Large intestine (tissue), 3 donors: ENCODE results near the gene LARP1. TPM values are rescaled to one million over a fixed set of nuclear protein-coding genes. Genes with fewer than 3 reads are reported as not detected.

Experiments used
- DNase-seq, 2 donors: peaks; one replicate each; pipeline versions ENCODE4 v3.0.0 to v3.0.0-alpha.2; 2013
- H3K27ac ChIP-seq: one replicate; pipeline ENCODE4 v1.5.1; 2013; ENCODE audit warnings: low read length
- H3K27me3 ChIP-seq: 2 replicates; pipeline ENCODE4 v1.6.1; 2013; ENCODE audit warnings: low read length; ENCODE audit not compliant: control insufficient read depth, insufficient read depth
- H3K36me3 ChIP-seq: 2 replicates; pipeline ENCODE4 v1.6.1; 2013; ENCODE audit warnings: low read length; ENCODE audit not compliant: control insufficient read depth, insufficient read depth
- H3K4me1 ChIP-seq: one replicate; pipeline ENCODE4 v1.6.1; 2013; ENCODE audit warnings: low read length; ENCODE audit not compliant: control insufficient read depth, insufficient read depth
- H3K4me3 ChIP-seq: one replicate; pipeline ENCODE4 v1.5.1; 2013; ENCODE audit warnings: low read length
- H3K9me3 ChIP-seq: one replicate; pipeline ENCODE4 v1.6.1; 2013; ENCODE audit warnings: mild to moderate bottlenecking, low read depth, low read length, moderate library complexity; ENCODE audit not compliant: control insufficient read depth
- WGBS: methylation state at CpG from one replicate; pipeline ENCODE4 v1.1.5; 2013; ENCODE audit warnings: low lambda C conversion rate; ENCODE audit not compliant: insufficient coverage; 5-methylcytosine and 5-hydroxymethylcytosine counted together
- polyA plus RNA-seq: library from polyadenylated mRNA; unstranded; fragments of 120-200 nt; gene quantifications from one replicate; pipeline ENCODE4 v1.2.1, GENCODE V29; 2013

LARP1 gene
- polyA plus RNA-seq, 1 donor = 113 TPM

DNA sequence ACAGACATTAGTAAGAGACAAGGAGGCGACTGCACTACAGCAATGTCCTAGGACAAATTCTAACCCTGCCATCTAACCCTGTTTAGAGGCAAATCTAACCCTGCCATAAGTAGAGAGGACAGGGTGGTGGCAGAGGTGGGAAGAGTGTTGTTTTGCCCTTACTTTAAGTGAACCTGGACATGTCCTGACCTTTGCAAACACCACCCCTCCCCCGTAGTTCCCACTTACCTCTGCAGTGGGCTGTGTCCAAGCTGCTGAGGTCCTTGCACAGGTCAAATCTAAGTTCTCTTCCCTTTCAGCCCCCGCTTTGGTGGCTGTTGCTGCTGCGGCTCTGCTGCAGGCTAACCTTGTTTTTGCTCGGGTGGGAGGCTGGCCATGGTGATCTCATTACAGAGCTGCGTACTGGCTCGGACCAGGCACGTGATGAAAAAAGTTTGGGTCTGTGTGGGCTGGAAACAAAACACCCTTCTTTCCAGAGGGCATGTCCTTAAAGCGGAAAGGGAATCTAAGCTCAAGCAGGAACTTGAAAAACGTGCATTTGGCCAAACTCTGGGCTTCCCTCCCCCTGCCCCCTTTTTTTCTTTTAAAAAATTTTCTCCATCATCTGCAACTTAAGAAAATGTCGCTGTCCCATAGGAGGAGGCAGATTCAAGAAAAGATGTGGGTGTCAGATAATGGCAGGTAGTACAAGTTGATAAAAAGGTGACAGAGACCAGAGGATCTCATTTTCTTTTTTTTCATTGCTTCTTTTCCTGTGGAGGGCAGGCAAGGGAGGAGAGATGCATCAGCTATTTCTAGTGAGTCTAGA is 95.3 kb downstream of the LARP1 start, which contains the start of gene FAXDC2:
TSS of gene FAXDC2 (minus strand) at position 349 of the 808 bp plus-strand sequence. CDS start 12,425 bp downstream, outside the sequence.
- H3K27ac ChIP-seq = peak within 1 kb of the TSS; percentile 53
- H3K36me3 ChIP-seq = no peaks in the 10 kb centered on the region
- peak; percentile 29 to 59 for DNase-seq
- H3K9me3 ChIP-seq = no peaks in the 10 kb centered on the region
- peaks cover 3% of the 10 kb centered on the region for H3K4me1 ChIP-seq
- peak within 1 kb of the TSS; percentile 39 for H3K4me3 ChIP-seq
- 80% methylated on average over 1 of the region's 11 CpGs for WGBS
- no peaks in the 10 kb centered on the region for H3K27me3 ChIP-seq

DNA sequence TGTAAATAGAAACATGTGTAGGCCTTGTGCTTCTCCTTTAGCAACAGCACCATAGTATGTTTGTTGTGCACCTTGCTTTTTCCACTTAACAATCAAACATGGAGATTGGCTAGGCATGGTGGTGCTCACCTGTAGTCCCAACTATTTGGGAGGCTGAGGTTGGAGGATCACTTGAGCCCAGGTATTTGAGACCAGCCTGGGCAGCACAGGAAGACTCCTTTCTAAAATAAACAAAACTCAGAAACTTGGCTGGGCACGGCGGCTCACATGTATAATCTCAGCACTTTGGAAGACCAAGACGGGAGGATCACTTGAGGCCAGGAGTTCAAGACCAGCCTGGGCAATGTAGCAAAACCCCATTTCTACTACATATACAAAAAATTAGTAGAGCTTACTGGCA is 96.2 kb downstream of the LARP1 start:
- peaks cover 3% of the 10 kb centered on the region for H3K4me1 ChIP-seq
- H3K27ac ChIP-seq = no peak overlapping the region
- H3K36me3 ChIP-seq = no peaks in the 10 kb centered on the region
- H3K4me3 ChIP-seq = no peak overlapping the region
- H3K9me3 ChIP-seq = no peaks in the 10 kb centered on the region
- no CpG with 5 or more reads among the region's 3 CpGs for WGBS
- DNase-seq = no peak
- H3K27me3 ChIP-seq = no peaks in the 10 kb centered on the region

DNA sequence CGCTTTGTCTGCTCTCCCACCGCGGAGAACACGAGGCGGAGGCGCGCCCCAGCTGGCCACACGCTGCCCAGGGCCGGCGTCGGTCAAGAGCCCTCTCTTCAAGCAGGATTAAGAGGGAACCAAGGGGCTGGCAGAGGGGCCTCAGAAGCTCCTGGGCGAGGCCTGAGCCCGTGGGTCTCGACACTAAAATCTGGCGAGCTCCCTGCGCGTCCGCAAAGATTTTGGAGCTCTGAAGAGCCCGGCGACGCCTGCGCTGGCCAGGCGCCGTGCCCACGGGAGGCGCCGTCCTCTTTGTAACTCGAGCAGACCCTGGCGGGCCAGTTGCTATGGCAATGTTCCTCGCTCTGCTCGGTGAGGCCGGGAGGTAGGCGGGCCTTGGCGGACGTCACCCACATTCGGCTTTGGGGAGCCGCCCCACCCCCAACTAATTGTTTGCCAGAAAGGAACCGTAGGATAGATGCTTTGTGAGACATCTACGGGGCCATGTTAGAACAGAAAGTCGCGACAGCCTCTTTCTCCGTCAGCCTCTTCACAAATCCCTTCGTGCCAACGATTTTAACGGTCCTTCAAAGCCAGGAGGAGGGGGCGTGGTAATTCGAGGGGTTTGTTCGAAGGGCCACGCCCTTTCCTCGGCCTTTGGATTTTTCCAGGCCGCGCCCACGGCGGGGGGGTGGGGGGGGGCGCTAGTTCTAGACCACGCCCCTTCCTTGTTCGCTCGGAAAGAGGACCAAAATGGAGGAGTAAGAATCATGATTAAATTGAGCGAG is 102.5 kb downstream of the LARP1 start:
- Histone ChIP-seq H3K9me3 (no peaks in the 10 kb centered on the region), H3K27me3 (no peaks in the 10 kb centered on the region), H3K27ac (peak overlapping the region; percentile 95), H3K36me3 (no peaks in the 10 kb centered on the region), H3K4me1 (peaks cover 6% of the 10 kb centered on the region), H3K4me3 (peak overlapping the region; percentile 70)
- DNase-seq = peak; percentile 89 to 97
- WGBS = no CpG with 5 or more reads among the region's 59 CpGs

- peaks cover 6% of the 10 kb centered on the region for H3K4me1 ChIP-seq
- peak within 1 kb of the TSS; percentile 70 for H3K4me3 ChIP-seq
- H3K27ac ChIP-seq = peak within 1 kb of the TSS; percentile 95
- no peaks in the 10 kb centered on the region for H3K9me3 ChIP-seq
- no peaks in the 10 kb centered on the region for H3K27me3 ChIP-seq
- peaks cover 4% of the 10 kb centered on the region for H3K36me3 ChIP-seq
- peak; percentile 96 to 98 for DNase-seq
- WGBS = no CpG with 5 or more reads among the region's 65 CpGs
These were observed 103.3 kb downstream of the LARP1 start, which contains the start of gene CNOT8 for GRCh38 chr5:154858297-154858971. Gene CNOT8 (plus strand): TSS chr5:154858627. CDS start chr5:154863279, 4,652 bp downstream.

DNA sequence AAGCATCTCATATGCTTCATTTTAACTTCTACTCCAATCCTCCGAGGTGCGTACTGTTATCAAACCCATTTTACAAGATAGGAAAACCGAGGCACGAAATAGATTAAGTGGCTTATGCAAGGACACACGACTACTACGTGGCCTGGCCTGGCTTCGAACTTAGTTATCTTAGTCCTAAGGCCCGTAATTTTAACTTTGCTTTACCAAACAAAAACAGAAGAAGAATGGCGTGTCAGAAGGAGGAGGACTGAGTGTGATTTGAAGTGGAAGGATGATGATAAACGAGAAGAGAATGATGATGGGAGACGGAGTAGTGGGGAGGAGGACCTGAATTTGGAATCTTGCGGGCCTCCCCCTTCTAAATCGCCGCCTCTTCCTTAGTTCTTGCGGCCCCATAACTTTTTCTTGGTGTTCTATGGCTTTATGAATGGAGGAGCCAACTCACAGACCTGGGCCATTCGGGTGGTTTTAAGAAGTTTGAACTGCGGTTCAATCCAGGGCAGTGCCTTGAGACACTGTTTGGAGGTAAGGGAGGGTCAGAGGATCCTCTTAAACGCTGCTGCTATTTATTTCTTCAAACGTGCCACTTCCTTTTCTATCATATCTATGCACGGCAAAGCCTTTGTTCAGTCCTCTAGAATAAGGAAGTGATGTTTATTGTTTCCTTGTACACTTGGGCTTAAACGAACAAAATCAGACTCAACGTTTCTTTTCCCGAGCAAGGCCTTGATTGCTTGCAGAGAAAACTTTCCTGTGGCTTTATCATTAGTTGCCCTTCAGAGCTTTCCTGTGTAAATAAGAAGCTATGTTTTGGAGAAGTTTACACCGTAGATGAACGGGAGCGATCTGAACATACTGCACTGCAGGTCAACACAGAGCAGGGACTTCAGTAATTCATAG is 104.0 kb downstream of the LARP1 start:
- peak overlapping the region; percentile 95 for H3K27ac ChIP-seq
- peaks cover 6% of the 10 kb centered on the region for H3K4me1 ChIP-seq
- peak overlapping the region; percentile 70 for H3K4me3 ChIP-seq
- peaks cover 10% of the 10 kb centered on the region for H3K36me3 ChIP-seq
- H3K27me3 ChIP-seq = no peaks in the 10 kb centered on the region
- WGBS = 0% methylated on average over 2 of the region's 26 CpGs
- DNase-seq = peak in 1 of 2 donors; percentile 68
- H3K9me3 ChIP-seq = no peaks in the 10 kb centered on the region

DNA sequence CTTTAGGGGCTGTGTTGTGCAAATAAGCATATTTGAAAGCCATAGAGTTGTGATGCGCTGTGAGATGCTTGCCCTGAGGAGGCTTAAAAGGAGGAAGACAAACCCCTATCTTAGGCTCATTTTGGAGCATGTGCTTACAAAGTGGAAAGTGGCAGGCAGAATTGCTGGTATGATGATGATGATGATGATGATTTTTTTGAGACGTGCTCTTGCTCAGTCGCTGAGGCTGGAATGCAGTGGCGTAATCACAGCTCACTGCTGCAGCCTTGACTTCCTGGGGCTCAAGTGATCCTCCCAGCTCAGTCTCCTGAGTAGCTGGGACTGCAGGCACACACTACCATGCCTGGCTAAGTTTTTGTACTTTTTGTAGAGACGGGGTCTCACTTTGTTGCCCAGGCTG is 104.9 kb downstream of the LARP1 start:
- no CpG with 5 or more reads among the region's 5 CpGs for WGBS
- H3K4me1 ChIP-seq = peaks cover 6% of the 10 kb centered on the region
- peak in 1 of 2 donors; percentile 33 for DNase-seq
- peaks cover 16% of the 10 kb centered on the region for H3K36me3 ChIP-seq
- H3K4me3 ChIP-seq = peak overlapping the region; percentile 70
- H3K27me3 ChIP-seq = no peaks in the 10 kb centered on the region
- H3K9me3 ChIP-seq = no peaks in the 10 kb centered on the region
- H3K27ac ChIP-seq = peak overlapping the region; percentile 95

DNA sequence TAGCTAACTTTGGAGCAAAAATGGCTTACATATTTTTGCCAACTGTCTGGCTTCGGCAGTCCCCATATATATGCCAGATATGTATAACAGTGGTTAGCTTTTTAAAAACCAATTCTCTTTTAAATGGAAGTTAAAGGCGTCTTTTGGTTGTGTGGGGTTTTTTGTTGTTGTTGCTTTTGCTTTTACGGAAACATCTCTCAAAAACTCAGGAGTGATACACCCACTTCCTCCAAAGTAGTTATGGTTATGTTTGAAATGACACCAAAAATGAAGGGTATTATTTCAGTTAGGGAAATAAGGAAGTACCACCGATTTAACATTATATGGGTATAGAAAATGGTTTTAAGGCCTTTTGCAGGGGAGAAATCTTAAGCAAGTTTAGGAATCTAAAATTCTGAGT is 105.6 kb downstream of the LARP1 start:
- H3K9me3 ChIP-seq = no peaks in the 10 kb centered on the region
- H3K4me3 ChIP-seq = no peak overlapping the region
- WGBS = 82% methylated on average over 3 of the region's 4 CpGs
- H3K36me3 ChIP-seq = peaks cover 22% of the 10 kb centered on the region
- peaks cover 6% of the 10 kb centered on the region for H3K4me1 ChIP-seq
- no peak overlapping the region for H3K27ac ChIP-seq
- no peak for DNase-seq
- H3K27me3 ChIP-seq = no peaks in the 10 kb centered on the region

DNA sequence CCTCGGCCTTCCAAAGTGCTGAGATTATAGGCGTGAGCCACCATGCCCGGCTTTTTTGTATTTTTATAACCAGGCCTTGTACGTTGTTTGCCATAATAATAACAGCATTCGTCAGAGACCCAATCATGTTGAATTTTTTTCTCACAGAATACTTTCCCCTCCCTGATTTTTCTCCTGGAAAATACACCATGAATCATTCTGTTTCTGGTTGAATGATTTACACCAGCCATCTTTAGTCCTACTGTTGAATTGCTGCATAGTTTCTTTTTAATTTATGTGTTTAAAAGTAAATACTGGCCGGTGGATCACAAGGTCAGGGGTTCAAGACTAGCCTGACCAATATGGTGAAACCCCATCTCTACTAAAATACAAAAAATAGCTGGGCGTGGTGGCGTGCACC is 106.8 kb downstream of the LARP1 start:
- H3K36me3 ChIP-seq = peaks cover 31% of the 10 kb centered on the region
- H3K9me3 ChIP-seq = no peaks in the 10 kb centered on the region
- WGBS = 76% methylated on average over 5 of the region's 8 CpGs
- peaks cover 6% of the 10 kb centered on the region for H3K4me1 ChIP-seq
- H3K27me3 ChIP-seq = no peaks in the 10 kb centered on the region
- DNase-seq = no peak
- no peak overlapping the region for H3K27ac ChIP-seq
- H3K4me3 ChIP-seq = no peak overlapping the region

DNA sequence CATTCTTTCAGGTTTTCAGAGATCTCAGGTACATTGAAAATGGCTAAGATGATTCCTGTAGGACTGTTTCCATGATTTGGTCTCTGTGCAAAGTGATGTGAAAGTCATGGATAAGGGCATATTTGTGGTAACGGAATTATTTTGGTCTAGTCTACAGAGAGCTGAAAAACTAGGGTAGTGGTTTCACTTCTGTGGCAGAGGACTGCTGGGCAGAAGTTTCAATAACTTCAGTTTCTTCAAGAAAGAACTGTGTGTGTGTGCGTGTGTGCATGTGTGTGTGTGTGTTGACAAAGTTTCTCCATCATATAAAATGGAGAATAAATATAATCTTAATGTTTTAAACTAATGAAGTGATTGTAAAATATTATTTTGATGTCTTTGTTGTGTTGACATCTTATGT is 107.6 kb downstream of the LARP1 start:
- DNase-seq = no peak
- H3K4me3 ChIP-seq = no peak overlapping the region
- H3K4me1 ChIP-seq = peaks cover 3% of the 10 kb centered on the region
- H3K36me3 ChIP-seq = peaks cover 31% of the 10 kb centered on the region
- no peaks in the 10 kb centered on the region for H3K27me3 ChIP-seq
- no peak overlapping the region for H3K27ac ChIP-seq
- no CpG with 5 or more reads among the region's 2 CpGs for WGBS
- H3K9me3 ChIP-seq = no peaks in the 10 kb centered on the region
